ENCODE data around the gene GAMT. TPM values are rescaled to one million over a fixed set of nuclear protein-coding genes. Genes with fewer than 3 reads are reported as not detected.

Gene GAMT
- total and polyA plus RNA-seq, 2 of the 13 experiments (the other 11 are each of a cell fraction or from before 2014, with no cell fraction given), result 115 to 124 TPM

DNA sequence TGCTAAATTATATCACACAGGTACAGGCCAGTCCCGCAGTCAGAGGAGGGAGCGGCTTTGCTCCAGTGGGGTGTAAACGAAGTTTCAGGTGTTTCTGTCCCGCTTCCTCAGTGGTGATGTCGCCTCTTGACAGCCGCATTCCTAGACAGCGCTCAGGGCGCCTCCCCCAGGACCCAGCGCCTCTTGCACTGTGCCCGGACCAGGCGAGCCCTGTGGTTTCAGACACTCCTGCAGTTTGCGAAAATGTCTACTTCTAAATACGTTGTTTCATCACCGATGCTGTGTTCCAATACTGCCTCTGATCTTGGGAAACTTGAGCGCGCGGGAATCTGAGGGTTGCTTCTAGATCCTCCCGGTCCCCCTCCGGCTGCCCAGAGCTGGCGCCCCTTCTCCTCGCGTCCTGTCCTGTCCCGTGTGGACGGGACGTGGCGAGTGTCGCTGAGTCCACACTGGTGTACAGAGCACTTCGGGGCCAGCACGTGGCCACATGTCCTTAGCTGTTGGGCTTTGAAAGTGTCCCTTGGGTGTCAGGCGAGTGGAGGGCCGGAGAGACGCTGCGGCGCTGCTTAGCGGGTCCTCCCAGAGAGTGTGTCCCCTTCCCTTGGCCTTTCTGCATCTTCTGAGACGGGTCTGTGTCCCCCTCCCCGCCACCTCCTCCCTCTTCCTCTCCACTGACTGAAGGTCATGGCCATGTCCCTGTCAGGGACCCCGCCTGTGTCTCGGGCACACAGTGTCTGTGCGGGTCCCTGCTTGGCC, 22.3 kb upstream of the GAMT start (continued):
- TF ChIP-seq ZBTB20 (CRISPR knock-in tag; IDR thresholded peaks at IDR 0.05; ENCODE audit: borderline replicate concordance, low read depth) (no peak), KDM4B (CRISPR knock-in tag; IDR thresholded peaks at IDR 0.05) (no peak), ZNF580 (CRISPR knock-in tag; IDR thresholded peaks at IDR 0.05; ENCODE audit: borderline replicate concordance, low read depth) (no peak), ATF6 (CRISPR knock-in tag; conservative IDR thresholded peaks at IDR 0.05) (no peak), ZNF878 (CRISPR knock-in tag; IDR thresholded peaks at IDR 0.05) (no peak), RBM22 (optimal IDR thresholded peaks at IDR 0.05; ENCODE audit: low read length) (peak; percentile 3), E2F5 (CRISPR knock-in tag; conservative IDR thresholded peaks at IDR 0.05) (no peak), TSC22D2 (CRISPR knock-in tag; IDR thresholded peaks at IDR 0.05; ENCODE audit: borderline replicate concordance) (no peak), ZNF674 (CRISPR knock-in tag; IDR thresholded peaks at IDR 0.05; ENCODE audit: low read depth) (no peak), ZNF468 (CRISPR knock-in tag; IDR thresholded peaks at IDR 0.05) (no peak), ZNF260 (CRISPR knock-in tag; IDR thresholded peaks at IDR 0.05; ENCODE audit: borderline replicate concordance, low read depth) (no peak), MTERF4 (CRISPR knock-in tag; IDR thresholded peaks at IDR 0.05) (no peak), ARNT2 (CRISPR knock-in tag; IDR thresholded peaks at IDR 0.05; ENCODE audit: low read depth) (no peak), ZNF678 (CRISPR knock-in tag; IDR thresholded peaks at IDR 0.05) (no peak), REXO4 (CRISPR knock-in tag; IDR thresholded peaks at IDR 0.05; ENCODE audit: borderline replicate concordance) (no peak), MATR3 (CRISPR knock-in tag; IDR thresholded peaks at IDR 0.05) (no peak)
- TF ChIP-seq, protein P1, sequence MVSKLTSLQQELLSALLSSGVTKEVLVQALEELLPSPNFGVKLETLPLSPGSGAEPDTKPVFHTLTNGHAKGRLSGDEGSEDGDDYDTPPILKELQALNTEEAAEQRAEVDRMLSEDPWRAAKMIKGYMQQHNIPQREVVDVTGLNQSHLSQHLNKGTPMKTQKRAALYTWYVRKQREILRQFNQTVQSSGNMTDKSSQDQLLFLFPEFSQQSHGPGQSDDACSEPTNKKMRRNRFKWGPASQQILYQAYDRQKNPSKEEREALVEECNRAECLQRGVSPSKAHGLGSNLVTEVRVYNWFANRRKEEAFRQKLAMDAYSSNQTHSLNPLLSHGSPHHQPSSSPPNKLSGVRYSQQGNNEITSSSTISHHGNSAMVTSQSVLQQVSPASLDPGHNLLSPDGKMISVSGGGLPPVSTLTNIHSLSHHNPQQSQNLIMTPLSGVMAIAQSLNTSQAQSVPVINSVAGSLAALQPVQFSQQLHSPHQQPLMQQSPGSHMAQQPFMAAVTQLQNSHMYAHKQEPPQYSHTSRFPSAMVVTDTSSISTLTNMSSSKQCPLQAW (CRISPR knock-in tag; IDR thresholded peaks at IDR 0.05), result no peak
- TF ChIP-seq, protein P2, sequence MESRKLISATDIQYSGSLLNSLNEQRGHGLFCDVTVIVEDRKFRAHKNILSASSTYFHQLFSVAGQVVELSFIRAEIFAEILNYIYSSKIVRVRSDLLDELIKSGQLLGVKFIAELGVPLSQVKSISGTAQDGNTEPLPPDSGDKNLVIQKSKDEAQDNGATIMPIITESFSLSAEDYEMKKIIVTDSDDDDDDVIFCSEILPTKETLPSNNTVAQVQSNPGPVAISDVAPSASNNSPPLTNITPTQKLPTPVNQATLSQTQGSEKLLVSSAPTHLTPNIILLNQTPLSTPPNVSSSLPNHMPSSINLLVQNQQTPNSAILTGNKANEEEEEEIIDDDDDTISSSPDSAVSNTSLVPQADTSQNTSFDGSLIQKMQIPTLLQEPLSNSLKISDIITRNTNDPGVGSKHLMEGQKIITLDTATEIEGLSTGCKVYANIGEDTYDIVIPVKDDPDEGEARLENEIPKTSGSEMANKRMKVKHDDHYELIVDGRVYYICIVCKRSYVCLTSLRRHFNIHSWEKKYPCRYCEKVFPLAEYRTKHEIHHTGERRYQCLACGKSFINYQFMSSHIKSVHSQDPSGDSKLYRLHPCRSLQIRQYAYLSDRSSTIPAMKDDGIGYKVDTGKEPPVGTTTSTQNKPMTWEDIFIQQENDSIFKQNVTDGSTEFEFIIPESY (CRISPR knock-in tag; IDR thresholded peaks at IDR 0.05), result peak; percentile 90
- TF ChIP-seq, protein P3, sequence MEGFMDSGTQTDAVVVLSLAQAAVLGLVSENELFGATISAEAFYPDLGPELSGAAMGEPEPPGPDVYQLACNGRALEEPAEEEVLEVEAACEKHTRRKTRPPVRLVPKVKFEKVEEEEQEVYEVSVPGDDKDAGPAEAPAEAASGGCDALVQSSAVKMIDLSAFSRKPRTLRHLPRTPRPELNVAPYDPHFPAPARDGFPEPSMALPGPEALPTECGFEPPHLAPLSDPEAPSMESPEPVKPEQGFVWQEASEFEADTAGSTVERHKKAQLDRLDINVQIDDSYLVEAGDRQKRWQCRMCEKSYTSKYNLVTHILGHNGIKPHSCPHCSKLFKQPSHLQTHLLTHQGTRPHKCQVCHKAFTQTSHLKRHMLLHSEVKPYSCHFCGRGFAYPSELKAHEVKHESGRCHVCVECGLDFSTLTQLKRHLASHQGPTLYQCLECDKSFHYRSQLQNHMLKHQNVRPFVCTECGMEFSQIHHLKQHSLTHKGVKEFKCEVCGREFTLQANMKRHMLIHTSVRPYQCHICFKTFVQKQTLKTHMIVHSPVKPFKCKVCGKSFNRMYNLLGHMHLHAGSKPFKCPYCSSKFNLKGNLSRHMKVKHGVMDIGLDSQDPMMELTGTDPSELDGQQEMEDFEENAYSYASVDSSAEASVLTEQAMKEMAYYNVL (CRISPR knock-in tag; IDR thresholded peaks at IDR 0.05; ENCODE audit: borderline replicate concordance), result no peak

Measured in HepG2 (cell line).